NCI-H146 treated with DMSO at 0.1 percent for 48 hours (cell line): ENCODE results near the gene ANKRD12.
"Not testable (repeated sequence)": the region's sequence is repeated elsewhere in the genome, so short reads cannot be mapped to it uniquely, and the experiment has no call there.

Experiments used
- DNase-seq: peaks from one replicate; lab custom pipeline; 2025; ENCODE audit not compliant: unreplicated experiment; lab: John Stamatoyannopoulos, UW

The ANKRD12 gene

DNA sequence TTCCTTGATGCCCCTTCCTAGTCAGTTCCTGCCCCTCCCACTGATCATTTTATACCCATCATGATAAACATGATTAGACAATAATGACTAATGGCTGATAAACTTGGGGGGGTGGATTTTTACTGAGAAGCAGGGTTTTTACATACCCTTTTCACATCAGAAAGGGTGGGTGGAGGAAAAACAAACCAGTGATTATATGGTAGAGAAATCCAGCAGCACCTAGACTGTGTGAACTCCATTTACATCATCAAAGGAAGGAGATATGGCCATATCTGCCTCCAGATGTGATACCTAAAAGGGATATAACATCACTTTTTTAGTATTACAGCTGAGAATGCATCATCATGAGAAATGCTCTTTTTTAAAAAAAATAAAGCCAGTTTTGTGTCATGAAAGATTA lies 89.9 kb downstream of the ANKRD12 start:
- DNase-seq = no peak

DNA sequence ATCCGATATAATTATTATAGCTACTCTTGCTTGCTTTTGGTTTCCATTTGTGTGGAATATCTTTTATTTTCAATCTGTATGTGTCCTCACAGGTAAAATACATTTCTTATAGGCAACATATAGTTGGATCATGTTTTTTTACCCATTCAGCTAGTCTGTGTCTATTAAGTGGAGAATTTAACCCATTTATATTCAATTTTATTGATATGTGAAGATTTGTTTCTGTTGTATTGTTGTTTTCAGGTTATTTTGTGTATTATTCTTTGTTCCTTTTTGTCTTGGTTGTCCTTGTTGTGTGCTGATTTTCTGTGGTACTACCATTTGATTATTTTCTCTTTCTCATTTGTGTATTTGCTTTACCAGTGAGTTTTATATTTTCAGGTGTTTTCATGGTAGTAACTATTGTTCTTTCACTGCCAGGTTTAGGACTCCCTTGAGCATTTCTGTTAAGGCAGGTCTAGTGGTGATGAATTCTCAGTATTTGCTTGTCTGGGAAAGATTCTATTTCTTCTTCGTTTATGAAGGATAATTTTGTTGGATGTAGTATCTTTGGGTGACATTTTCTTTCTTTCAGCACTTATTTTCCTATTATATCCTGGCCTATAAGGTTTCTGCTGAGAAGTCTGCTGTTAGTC lies 95.4 kb downstream of the ANKRD12 start:
- no peak for DNase-seq

GRCh38 chr18:9232977-9233376 lies 96.4 kb downstream of the ANKRD12 start:
- no peak for DNase-seq

GRCh38 chr18:9233771-9234440 lies 97.3 kb downstream of the ANKRD12 start:
- DNase-seq = no peak

GRCh38 chr18:9234528-9234927 lies 97.9 kb downstream of the ANKRD12 start:
- DNase-seq = no peak

DNA sequence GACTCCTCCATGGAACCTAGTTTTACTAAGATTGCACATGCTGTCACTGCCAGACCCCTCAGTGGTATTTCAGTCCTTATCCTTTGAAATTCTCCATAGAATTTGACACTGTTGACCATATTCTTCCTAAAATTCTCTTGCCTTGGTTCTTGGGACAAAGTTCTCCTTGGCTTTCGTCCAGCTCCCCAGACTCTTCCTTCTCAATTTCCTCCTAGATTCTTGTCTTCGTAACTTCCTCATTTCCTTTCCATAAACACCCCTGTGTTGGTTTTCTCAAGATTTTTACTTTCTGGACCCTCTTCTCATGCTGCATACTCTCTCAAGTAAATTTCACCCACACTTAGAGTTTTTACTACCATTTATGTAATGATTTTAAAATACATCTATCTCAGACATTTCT lies 101.4 kb downstream of the ANKRD12 start:
- DNase-seq = no peak

- DNase-seq = no peak
Measured at GRCh38 chr18:9239720-9240119, 103.1 kb downstream of the ANKRD12 start.

DNA sequence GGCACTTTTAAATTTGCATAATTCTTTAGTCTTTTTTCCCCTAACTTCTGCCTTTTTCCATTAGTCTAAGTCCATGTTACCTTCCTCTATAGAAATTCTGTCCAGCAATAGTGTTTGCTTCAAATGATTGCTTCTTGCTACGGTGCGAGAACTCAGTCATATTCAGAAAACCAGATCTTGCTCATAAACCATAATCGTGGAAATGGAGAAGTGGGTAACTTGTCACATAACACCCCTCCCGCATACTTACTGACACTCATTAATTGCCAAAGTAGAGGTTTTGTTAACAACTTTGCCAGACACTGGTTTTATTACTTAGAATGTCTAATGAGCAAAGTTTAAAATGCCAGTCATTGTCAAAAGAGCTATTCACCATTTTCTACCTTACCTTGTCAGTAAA lies 103.7 kb downstream of the ANKRD12 start:
- DNase-seq = no peak

GRCh38 chr18:9243029-9243428 lies 106.4 kb downstream of the ANKRD12 start:
- no peak for DNase-seq

GRCh38 chr18:9244376-9244775 lies 107.8 kb downstream of the ANKRD12 start:
- no peak for DNase-seq

DNA sequence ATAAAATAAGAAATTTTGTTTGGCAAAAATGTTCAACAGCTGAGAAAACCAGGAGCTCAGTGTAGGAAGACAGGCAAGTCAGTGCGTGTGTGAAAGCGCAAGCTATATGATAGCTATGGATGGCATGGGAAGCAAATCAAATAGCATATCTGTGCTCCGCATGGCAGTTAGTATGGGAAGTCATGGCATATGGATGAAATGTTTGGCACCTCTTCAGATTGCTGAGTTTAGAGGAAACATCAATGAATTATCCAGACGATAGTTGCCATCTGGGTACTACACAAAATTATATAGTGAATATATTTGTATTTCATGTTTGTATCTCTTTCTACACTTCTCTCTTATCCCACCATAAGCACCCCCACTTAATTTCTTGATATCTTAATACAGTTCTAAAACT lies 112.1 kb downstream of the ANKRD12 start:
- DNase-seq = no peak

DNA sequence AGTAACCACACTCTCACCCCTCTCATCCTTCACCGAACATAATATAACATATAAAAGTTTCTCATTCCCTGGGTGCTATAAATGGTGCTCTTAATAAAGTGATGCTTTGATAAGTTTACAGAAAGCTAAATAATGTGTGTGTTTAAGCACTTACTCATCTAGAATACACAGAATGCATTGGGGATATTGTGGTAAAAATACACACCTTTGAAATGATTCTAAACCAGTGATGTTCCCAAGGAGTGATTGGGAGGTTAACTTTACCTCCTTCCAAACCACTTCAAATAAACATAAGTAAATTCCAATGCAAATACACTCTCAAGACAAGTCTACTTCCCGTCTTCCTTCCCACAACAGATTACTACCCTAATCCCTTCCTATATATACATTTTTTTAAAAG lies 112.7 kb downstream of the ANKRD12 start:
- DNase-seq = no peak

DNA sequence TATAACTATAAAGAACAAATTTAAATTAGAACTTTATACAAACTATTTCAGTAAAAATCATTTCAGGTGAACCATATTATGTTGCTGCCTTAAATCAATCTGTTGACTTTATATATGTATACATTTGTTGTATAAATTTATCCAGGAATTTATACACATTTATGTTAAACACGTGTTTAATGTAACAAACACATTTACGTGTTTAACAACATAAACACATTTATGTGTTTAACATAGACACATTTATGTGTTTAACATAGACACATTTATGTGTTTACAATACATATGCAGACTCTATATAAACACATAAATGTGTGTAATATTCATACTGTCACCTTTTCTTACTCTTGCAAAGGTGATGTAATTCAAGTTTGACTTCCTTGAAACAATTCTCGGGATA lies 122.6 kb downstream of the ANKRD12 start:
- DNase-seq = no peak

GRCh38 chr18:9260388-9261380 lies 124.1 kb downstream of the ANKRD12 start:
- no peak for DNase-seq

DNA sequence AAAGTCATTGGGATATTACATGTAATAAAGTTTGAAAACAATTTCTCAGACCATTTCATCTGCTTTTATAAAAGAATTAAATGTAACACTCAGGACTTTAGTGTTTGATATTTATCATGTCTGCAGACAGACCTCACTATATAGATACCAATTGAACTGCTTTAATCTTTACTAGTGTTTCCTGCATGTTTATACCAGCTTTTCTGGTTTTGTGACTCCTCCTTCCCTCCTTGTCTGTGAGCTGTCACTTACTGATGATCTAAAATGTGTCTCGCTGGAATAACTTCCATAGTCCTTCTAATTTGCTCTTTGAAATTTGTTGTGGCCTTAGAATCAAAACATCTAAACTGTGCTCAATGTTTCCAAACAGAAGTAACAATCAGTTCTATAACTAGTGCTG lies 126.7 kb downstream of the ANKRD12 start:
- no peak for DNase-seq

DNA sequence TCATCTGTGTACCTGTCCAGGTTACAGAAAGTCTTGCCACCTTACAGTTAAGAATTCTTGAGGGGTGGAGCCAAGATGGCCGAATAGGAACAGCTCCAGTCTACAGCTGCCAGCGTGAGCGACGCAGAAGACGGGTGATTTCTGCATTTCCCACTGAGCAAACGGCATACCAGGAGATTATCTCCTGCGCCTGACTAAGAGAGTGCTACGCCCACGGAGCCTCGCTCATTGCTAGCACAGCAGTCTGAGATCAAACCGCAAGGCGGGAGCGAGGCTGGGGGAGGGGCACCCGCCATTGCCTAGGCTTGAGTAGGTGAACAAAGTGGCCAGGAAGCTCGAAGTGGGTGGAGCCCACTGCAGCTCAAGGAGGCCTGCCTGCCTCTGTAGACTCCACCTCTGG lies 128.2 kb downstream of the ANKRD12 start:
- not testable (repeated sequence) for DNase-seq

DNA sequence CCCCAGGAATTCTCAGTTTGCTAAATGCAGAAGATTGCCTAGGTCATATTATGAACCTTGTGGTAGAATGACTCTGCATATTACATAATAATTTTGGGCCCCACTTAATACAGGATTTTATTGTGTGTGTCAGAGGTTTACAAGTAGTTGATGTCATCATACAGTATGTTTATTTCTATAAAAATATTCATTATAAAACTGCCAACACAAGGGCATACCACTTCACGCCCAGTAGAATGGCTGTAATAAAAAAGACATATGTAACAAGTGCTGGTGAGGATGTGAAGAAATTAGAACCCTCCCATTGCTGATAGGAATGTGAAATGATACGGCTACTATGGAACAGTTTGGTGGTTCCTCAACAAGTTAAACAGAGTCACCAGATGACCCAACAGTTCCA lies 136.6 kb downstream of the ANKRD12 start:
- DNase-seq = no peak

DNA sequence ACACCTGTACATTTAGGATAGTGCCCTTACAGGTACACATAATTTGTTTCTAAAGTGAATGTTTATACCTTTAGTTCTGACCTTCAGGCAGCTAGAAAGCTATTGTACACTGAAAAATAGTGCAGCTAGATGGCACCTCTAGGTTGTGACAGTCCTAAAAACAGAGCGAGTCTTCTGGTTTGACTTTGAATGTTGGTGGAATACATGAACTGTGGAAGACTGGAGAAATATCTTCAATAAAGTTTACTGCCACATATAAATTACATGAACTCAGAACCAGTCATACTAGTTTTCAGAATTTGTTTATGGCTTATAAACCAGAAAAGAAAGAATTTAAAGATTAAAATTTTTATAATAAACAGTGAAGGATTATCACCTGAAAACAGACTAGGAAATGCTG lies 139.3 kb downstream of the ANKRD12 start:
- no peak for DNase-seq

DNA sequence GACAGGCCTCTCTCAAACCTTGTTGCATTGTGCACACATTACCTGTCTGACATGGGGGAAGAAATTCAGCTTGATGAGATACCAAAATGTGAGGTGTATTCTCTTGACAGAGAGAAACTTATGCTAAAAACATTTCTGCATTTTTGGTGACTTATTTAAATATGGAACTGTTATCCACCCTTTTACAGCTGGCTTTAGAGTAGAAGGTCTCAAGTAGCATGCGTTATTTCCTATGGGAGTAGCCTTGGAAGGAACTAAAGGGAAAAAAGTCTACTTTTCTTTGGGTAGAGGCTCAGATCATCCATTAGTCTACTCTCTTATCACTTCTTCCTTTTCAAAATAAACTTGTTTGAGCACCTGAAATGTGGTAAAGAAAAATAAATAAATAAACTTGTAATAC lies 141.4 kb downstream of the ANKRD12 start:
- DNase-seq = no peak

DNA sequence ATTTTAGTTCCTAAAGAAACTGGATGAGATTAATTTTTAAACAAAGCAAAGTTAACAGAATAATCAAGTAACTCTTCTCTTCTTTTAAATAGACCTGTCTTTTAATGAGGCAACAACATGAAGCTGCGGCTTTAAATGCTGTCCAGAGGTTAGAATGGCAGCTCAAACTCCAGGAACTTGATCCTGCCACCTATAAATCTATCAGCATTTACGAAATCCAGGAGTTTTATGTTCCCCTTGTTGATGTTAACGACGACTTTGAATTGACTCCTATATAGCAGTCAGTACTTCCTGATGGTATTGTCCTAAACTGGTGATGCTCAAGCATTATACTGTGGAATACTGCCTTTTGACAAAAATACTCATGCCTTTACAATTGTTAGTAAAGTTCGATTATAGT lies 144.3 kb downstream of the ANKRD12 start:
- no peak for DNase-seq

DNA sequence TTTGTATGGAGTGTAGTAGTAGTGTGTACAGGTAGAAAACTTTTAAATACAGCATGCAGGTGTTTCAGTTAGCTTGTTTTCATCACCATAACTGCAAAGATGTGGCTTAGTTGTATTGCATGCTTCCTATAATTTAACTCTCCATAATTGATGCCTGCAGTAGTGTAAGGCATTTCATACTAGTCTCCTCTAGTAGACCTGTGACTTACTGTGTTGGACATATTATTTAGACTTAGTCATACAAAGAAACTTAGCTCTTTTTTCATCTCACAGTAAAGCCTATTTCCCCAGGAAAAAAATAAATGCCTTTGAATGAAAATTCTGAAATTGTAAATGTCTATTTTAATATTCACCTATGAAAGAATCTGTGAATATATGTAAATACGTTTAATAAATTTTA lies 145.2 kb downstream of the ANKRD12 start:
- DNase-seq = no peak

GRCh38 chr18:9283791-9284190 lies 147.2 kb downstream of the ANKRD12 start:
- no peak for DNase-seq
